Measurements from ENCODE around the gene NUDT22. TPM values are rescaled to one million over a fixed set of nuclear protein-coding genes. Genes with fewer than 3 reads are reported as not detected.

NUDT22 gene
- total RNA-seq, 4 donors from 2014 or later = 19.2 to 77.6 (median 41.8) TPM

DNA sequence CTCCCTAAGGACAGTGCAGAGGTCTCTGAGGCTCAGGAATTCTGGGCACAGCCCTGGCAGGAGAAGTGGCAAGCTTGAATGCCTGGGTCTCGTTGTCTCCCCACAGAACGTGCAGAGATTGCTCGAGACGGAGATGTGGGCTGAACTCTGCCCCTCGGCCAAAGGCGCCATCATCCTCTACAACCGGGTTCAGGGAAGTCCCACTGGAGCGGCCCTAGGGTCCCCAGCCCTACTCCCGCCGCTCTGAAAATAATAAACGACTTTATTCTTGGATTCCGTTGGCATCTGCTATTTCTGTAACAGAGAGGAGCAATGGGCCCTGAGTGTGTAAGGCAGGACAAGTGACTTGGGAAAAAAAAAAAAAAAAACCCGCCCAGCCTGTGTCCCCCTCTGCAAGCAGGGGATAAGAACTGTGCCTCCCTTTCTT lies 3.7 kb downstream of the NUDT22 start:
- TF ChIP-seq, protein P1, sequence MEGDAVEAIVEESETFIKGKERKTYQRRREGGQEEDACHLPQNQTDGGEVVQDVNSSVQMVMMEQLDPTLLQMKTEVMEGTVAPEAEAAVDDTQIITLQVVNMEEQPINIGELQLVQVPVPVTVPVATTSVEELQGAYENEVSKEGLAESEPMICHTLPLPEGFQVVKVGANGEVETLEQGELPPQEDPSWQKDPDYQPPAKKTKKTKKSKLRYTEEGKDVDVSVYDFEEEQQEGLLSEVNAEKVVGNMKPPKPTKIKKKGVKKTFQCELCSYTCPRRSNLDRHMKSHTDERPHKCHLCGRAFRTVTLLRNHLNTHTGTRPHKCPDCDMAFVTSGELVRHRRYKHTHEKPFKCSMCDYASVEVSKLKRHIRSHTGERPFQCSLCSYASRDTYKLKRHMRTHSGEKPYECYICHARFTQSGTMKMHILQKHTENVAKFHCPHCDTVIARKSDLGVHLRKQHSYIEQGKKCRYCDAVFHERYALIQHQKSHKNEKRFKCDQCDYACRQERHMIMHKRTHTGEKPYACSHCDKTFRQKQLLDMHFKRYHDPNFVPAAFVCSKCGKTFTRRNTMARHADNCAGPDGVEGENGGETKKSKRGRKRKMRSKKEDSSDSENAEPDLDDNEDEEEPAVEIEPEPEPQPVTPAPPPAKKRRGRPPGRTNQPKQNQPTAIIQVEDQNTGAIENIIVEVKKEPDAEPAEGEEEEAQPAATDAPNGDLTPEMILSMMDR (IDR thresholded peaks at IDR 0.05; ENCODE audit: low read depth) = no peak

DNA sequence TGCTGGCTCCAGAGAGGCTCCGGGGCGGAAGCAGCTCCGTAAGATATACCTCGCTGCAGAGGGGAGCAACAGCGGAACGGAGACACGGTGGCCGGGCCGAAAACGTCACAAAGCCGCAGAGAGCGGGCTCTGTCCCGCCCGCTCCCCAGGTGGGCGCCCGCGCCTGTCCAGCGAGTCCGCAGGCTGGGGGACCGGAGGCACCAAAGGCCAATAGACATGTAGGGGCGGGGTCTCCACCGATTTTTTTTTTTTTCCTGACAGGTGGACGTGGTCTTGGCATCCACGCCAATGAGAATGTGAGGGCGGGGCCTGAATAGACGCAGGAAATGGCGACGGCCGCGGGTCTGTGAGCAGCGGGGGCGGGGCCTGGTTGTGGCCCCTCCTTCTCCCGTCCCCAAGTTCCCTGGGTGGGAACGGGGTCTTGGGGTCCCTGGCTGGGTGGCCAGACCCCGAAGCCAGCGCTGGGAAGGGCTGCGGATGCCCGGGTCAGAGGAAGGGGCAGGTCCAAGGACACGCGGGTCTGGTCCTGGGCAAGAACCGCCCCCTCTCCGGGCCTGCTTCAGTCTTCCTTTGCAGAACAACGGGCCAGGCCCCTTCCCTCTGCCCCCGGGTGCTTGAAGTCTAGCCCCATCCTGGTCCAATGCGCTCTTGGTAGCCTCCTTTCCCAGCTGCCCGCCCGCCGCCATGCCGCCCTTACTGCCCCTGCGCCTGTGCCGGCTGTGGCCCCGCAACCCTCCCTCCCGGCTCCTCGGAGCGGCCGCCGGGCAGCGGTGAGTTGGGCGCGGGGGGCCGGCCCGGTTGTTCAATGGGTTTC lies 4.3 kb downstream of the NUDT22 start, which contains the start of gene DNAJC4:
Gene DNAJC4 (plus strand): TSS at position 378 of the 814 bp plus-strand sequence. CDS start 307 bp downstream, at position 685.
- TF ChIP-seq, protein P1 (IDR thresholded peaks at IDR 0.05; ENCODE audit: low read depth) = no peak

DNA sequence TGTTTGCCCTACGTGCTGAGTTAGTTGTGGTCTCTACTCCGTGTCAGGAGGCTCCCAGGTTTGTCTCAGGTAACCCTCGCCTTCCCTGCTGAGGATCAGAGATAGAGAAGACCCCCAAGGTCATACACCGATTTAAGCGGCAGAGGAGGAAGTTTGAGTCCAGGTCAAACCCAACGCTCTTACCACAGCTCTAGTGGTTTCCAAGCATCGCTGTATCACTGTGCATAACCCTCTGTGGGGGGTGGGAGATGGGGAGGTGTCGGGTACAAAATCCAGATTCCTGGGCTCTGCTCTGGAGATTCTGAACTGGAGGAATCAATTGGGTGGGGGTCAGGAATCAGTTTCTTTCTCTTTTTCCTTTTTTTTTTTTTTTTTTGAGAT lies 4.9 kb downstream of the NUDT22 start:
- TF ChIP-seq, protein P1 (IDR thresholded peaks at IDR 0.05; ENCODE audit: low read depth) = no peak

DNA sequence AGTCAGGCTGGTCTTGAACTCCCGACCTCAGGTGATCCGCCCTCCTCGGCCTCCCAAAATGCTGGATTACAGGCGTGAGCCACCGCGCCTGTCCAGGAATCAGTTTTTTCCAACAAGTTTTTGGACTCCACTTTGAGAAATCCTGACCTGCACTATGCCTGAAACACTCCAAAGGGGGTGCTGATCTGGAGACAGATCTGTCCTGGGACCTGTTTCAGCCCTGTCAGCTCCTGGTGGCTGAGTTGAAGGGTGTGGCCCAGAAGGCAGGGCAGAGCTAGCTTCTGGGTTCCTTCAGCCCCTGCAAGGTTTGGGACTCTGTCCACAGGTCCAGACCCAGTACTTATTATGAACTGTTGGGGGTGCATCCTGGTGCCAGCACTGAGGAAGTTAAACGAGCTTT lies 5.5 kb downstream of the NUDT22 start:
- TF ChIP-seq, protein P1 (IDR thresholded peaks at IDR 0.05; ENCODE audit: low read depth) = no peak

DNA sequence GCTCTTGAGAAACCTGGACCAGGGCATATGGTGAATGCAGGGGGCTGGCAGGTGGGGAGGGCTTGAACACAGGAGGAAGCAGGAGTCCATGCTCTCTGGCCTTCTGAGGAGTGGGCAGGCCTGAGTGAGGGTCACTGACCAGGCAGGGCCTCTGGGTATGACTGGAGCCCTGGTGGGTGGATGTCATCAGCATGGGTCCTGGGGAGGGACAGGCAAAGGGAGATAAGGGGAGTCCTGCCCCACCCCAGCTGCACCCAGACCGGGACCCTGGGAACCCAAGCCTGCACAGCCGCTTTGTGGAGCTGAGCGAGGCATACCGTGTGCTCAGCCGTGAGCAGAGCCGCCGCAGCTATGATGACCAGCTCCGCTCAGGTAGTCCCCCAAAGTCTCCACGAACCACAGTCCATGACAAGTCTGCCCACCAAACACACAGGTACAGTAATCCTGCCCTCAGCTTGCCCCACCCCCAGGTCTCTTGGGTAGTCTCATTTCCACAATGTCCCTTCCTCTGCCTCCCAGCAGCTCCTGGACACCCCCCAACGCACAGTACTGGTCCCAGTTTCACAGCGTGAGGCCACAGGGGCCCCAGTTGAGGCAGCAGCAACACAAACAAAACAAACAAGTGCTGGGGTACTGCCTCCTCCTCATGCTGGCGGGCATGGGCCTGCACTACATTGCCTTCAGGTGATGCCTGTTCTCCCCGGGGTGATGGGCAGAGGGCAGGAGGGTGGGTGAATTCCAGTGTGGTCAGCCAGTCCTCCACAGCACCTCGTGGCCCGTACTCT lies 6.3 kb downstream of the NUDT22 start:
- TF ChIP-seq, protein P1 (IDR thresholded peaks at IDR 0.05; ENCODE audit: low read depth) = no peak

DNA sequence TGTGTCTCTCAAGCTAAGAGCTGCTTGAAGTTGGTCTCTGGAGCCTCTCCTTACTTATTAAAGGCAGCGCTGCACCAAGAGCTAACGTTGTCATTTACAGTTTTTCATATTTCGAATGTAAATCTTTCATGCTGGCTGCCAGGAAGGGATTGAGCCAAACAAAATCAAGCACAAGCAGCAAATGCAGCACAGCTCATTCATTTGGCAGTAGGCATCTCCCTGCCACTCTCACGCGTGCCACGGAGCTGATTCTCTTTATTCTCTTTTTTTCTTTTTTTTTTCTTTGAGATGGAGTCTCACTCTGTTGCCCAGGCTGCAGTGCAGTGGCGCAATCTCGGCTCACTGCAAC lies 6.9 kb downstream of the NUDT22 start:
- TF ChIP-seq, protein P1 (IDR thresholded peaks at IDR 0.05; ENCODE audit: low read depth) = no peak

DNA sequence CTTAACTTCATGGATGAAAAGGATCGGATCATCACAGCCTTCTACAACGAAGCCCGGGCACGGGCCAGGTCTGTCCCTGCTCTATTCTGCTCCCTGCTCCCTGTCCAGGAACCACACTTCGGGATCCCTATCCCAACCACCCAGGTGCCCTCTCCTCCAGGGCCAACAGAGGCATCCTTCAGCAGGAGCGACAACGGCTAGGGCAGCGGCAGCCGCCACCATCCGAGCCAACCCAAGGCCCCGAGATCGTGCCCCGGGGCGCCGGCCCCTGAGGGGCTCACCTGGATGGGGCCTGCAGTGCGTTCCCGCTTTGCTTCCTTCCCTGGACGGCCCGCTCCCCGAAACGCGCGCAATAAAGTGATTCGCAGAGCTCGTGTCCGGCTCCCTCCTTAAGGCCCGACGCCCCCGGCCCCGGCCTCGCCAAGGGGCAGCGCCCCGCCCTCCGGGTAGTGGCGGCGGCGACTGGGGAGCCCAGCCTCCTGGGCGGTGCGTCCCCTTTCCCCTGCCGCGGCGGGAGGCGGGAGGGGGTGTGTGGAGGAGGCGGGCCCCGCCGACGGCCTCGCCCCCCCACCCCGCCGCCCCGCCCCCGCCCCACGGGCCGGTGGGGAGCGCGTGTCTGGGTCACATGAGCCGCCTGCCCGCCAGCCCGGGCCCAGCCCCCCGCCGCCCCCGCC lies 8.0 kb downstream of the NUDT22 start, which contains the start of gene VEGFB:
Gene VEGFB (plus strand): TSS at position 672 of the 674 bp plus-strand sequence. CDS start 250 bp downstream, outside the sequence.
- TF ChIP-seq, protein P1 (IDR thresholded peaks at IDR 0.05; ENCODE audit: low read depth) = no peak
